ENCODE measurements around the gene SEPTIN3. TPM values are rescaled to one million over a fixed set of nuclear protein-coding genes. Genes with fewer than 3 reads are reported as not detected.

SEPTIN3 gene
- total and polyA plus RNA-seq, 10 of the 15 experiments (the other 5 are each of a cell fraction or from before 2014, with no cell fraction given), result 0.05 to 3.1 (median 0.87) TPM

DNA sequence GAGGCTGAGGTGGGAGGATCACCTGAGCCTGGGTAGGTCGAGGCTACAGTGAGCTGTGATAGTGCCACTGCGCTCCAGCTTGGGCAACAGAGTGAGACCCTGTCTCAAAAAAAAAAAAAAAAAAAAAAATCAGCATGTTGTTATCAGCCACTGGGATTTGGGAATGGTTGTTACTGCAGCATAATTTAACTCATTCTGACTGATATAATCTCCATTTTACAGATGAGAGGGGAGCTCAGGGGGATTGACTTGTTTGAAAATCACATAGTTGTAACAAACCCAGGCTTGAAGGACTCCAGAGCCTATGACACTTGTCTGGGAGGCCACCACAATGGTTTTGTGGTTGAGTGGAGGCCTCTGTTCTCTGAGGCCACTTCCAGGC, 3.0 kb upstream of the SEPTIN3 start:
- no peak overlapping the region for H3K27ac ChIP-seq (ENCODE audit: control insufficient read depth, insufficient read depth)
- in situ Hi-C loops (cut with MboI), result loop anchor here (5.0 kb wide), 1 partner anchor 471 kb away; no protein-coding TSS in a partner anchor
- H3K4me1 ChIP-seq (ENCODE audit: control insufficient read depth, insufficient read depth, low read length), result no peaks in the 10 kb centered on the region
- DNase-seq (ENCODE audit: low read depth, low spot score) (no peak), FAIRE-seq (no peak), ATAC-seq (no peak)
- H3K27me3 ChIP-seq (replicated peaks in 1 of 2; ENCODE audit: control insufficient read depth in 2 of 2, insufficient read depth in 2 of 2, low read length in 1 of 2), result no peaks in the 10 kb centered on the region
- H3K36me3 ChIP-seq (ENCODE audit: control insufficient read depth in 2 of 2, insufficient read depth in 2 of 2, low read length in 1 of 2), result no peaks in the 10 kb centered on the region
- H4K20me1 ChIP-seq (ENCODE audit: control insufficient read depth, insufficient read depth), result no peaks in the 10 kb centered on the region
- no peak overlapping the region for H3K9ac ChIP-seq (ENCODE audit: control insufficient read depth, insufficient read depth, low read length)
- H3K4me3 ChIP-seq, result no peak overlapping the region
- BruUV-seq (replicated peaks), result no TSS peak
- WGBS (ENCODE audit: insufficient coverage, insufficient replicate concordance, low lambda C conversion rate, missing lambda C conversion rate), result 100% methylated on average over 2 of the region's 2 CpGs
- TF ChIP-seq EZH2 (IDR thresholded peaks at IDR 0.05; ENCODE audit: borderline replicate concordance, control insufficient read depth, low read depth, low read length) (no peak), NFIC (IDR thresholded peaks at IDR 0.05; ENCODE audit: low read depth, low read length) (no peak), USF2 (IDR thresholded peaks at IDR 0.05; ENCODE audit: borderline replicate concordance, low read depth, low read length) (no peak), ESRRA (IDR thresholded peaks at IDR 0.05; ENCODE audit: low read length) (no peak), CHD4 (IDR thresholded peaks at IDR 0.05) (no peak), BRCA1 (IDR thresholded peaks at IDR 0.05; ENCODE audit: low read depth, low read length) (no peak), ASH2L (IDR thresholded peaks at IDR 0.05; ENCODE audit: borderline replicate concordance, low read depth) (no peak), MXI1 (IDR thresholded peaks at IDR 0.05; ENCODE audit: low read depth, low read length) (no peak), MYB (IDR thresholded peaks at IDR 0.05; ENCODE audit: borderline replicate concordance, low read depth, low read length) (no peak), IRF4 (IDR thresholded peaks at IDR 0.05; ENCODE audit: low read depth, low read length) (no peak), TCF12 (IDR thresholded peaks at IDR 0.05; ENCODE audit: low read depth, low read length) (no peak), ZBTB33 (IDR thresholded peaks at IDR 0.05) (no peak), IKZF2 (IDR thresholded peaks at IDR 0.05) (no peak)
- TF ChIP-seq, protein P1, sequence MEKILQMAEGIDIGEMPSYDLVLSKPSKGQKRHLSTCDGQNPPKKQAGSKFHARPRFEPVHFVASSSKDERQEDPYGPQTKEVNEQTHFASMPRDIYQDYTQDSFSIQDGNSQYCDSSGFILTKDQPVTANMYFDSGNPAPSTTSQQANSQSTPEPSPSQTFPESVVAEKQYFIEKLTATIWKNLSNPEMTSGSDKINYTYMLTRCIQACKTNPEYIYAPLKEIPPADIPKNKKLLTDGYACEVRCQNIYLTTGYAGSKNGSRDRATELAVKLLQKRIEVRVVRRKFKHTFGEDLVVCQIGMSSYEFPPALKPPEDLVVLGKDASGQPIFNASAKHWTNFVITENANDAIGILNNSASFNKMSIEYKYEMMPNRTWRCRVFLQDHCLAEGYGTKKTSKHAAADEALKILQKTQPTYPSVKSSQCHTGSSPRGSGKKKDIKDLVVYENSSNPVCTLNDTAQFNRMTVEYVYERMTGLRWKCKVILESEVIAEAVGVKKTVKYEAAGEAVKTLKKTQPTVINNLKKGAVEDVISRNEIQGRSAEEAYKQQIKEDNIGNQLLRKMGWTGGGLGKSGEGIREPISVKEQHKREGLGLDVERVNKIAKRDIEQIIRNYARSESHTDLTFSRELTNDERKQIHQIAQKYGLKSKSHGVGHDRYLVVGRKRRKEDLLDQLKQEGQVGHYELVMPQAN (conservative IDR thresholded peaks at IDR 0.05), result no peak
- TF ChIP-seq, protein P2, sequence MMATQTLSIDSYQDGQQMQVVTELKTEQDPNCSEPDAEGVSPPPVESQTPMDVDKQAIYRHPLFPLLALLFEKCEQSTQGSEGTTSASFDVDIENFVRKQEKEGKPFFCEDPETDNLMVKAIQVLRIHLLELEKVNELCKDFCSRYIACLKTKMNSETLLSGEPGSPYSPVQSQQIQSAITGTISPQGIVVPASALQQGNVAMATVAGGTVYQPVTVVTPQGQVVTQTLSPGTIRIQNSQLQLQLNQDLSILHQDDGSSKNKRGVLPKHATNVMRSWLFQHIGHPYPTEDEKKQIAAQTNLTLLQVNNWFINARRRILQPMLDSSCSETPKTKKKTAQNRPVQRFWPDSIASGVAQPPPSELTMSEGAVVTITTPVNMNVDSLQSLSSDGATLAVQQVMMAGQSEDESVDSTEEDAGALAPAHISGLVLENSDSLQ (IDR thresholded peaks at IDR 0.05), result no peak
- H3K79me2 ChIP-seq (ENCODE audit: control insufficient read depth, insufficient read depth, low read length), result no peaks in the 10 kb centered on the region
- RAD21 ChIA-PET (ENCODE audit: unreplicated experiment), result interaction anchor here (0.6 to 3.6 kb wide), 9 partner anchors 30 to 297 kb away, joined by 3 to 24 read pairs (median 4); partner anchors contain the start of gene NDUFA6
- SMC1A ChIA-PET (ENCODE audit: uncharacterized antibody, unreplicated experiment), result interaction anchor here (0.7 to 5.1 kb wide), 9 partner anchors 9 to 507 kb away, joined by 3 to 33 read pairs (median 3); partner anchors contain the start of gene NDUFA6
- no peak overlapping the region for H3K4me2 ChIP-seq (ENCODE audit: control insufficient read depth, insufficient read depth)
- no peak overlapping the region for H2AFZ ChIP-seq (ENCODE audit: control insufficient read depth, low read depth, low read length)
- no peaks in the 10 kb centered on the region for H3K9me3 ChIP-seq (replicated peaks; ENCODE audit: control insufficient read depth, insufficient read depth, low read length)
- intact Hi-C loops (cut with micrococcal nuclease; ENCODE audit: unreplicated experiment), result loop anchor here (1.0 to 10.0 kb wide), 6 partner anchors 106 to 586 kb away; partner anchors contain the start of genes NAGA, NDUFA6, PHETA2 and SERHL2
- POLR2A ChIA-PET, result interaction anchor here (0.6 to 0.9 kb wide), 5 partner anchors 114 to 678 kb away, joined by 3 to 8 read pairs (median 5); partner anchors contain the start of gene SMDT1
- CTCF ChIA-PET, result interaction anchor here (0.6 to 6.3 kb wide), 13 partner anchors 10 to 507 kb away, joined by 3 to 57 read pairs (median 4); partner anchors contain the start of gene NDUFA6

Measured in GM12878 (cell line).